Endothelial cell of umbilical vein (primary cell): ENCODE results near the gene TMEM87B. TPM values are rescaled to one million over a fixed set of nuclear protein-coding genes. Genes with fewer than 3 reads are reported as not detected.

Experiments
- BruUV-seq: library from RNA; stranded (reverse); fragments of 400-500 nt; replicated peaks from 2 replicates; lab custom pipeline; 2021; lab: Mats Ljungman, UMichigan
- CTCF ChIA-PET: fragments of 300-600, 350-600 bp; sonication (Branson Sonifier 250); formaldehyde crosslinking; loops from one replicate; lab custom pipeline; 2021; ENCODE audit warnings: antibody characterized with exemption, inconsistent platforms; lab: Charles Lee
- POLR2A ChIA-PET: fragments of 300-600, 350-600 bp; sonication (Branson Sonifier 250); formaldehyde crosslinking; loops from one replicate; lab custom pipeline; 2021; ENCODE audit warnings: antibody characterized with exemption, inconsistent platforms; lab: Charles Lee
- DNase-seq: peaks from one replicate; pipeline ENCODE4 v3.0.0-alpha.2; 2011; ENCODE audit warnings: low read depth, low spot score
- FAIRE-seq: peaks from 2 replicates; lab custom pipeline; 2011; peaks lifted over from hg19 to GRCh38; lab: Jason Lieb, UNC
- H2AFZ ChIP-seq: 2 replicates; pipeline ENCODE4 v1.6.0; 2012; ENCODE audit warnings: low read depth, low read length, control low read depth, inconsistent platforms
- H3K27ac ChIP-seq: 2 replicates; pipeline ENCODE4 v1.5.1; 2011; ENCODE audit warnings: low read depth, mild to moderate bottlenecking, control low read depth, low read length, moderate library complexity; ENCODE audit not compliant: insufficient read depth
- H3K27me3 ChIP-seq, 2 experiments: 2 replicates each; pipeline versions ENCODE4 v1.6.0 to v1.6.1; 2011; ENCODE audit warnings: low read length in 2 of 2, mixed read lengths in 1 of 2; ENCODE audit not compliant: control insufficient read depth in 2 of 2, insufficient read depth in 2 of 2
- H3K36me3 ChIP-seq, 2 experiments: 2 replicates in 1 of 2; 3 replicates in 1 of 2; pipeline ENCODE4 v1.5.1; 2011; ENCODE audit warnings: low read length in 2 of 2, mild to moderate bottlenecking in 1 of 2, moderate library complexity in 1 of 2; ENCODE audit not compliant: control insufficient read depth in 2 of 2, insufficient read depth in 2 of 2; ENCODE audit errors: extremely low read depth in 1 of 2
- H3K4me1 ChIP-seq: 3 replicates; pipeline ENCODE4 v1.5.1; 2011; ENCODE audit warnings: mild to moderate bottlenecking, low read length; ENCODE audit not compliant: control insufficient read depth, insufficient read depth; ENCODE audit errors: extremely low read depth
- H3K4me2 ChIP-seq: 2 replicates; pipeline ENCODE4 v1.6.1; 2011; ENCODE audit warnings: low read length, control low read depth, mixed read lengths; ENCODE audit not compliant: insufficient read depth
- H3K4me3 ChIP-seq, 3 experiments: fragments of 200-600 bp in 1 of 3; sonication (generic), shearing (Covaris generic) in 1 of 3; replicated peaks in 1 of 3; 2 replicates each; pipeline ENCODE4 v1.5.1; 2011 to 2016; ENCODE audit warnings: control low read depth in 3 of 3, low read length in 3 of 3, mild to moderate bottlenecking in 2 of 3, inconsistent platforms in 1 of 3, low read depth in 1 of 3, moderate library complexity in 1 of 3; ENCODE audit not compliant: insufficient read depth in 1 of 3
- H3K79me2 ChIP-seq: 2 replicates; pipeline ENCODE4 v1.6.0; 2012; ENCODE audit warnings: low read length, inconsistent platforms; ENCODE audit not compliant: control insufficient read depth, insufficient read depth
- H3K9ac ChIP-seq: replicated peaks from 2 replicates; pipeline ENCODE3; 2011; ENCODE audit warnings: low read length, control low read depth; ENCODE audit not compliant: insufficient read depth; ENCODE audit errors: extremely low read depth
- H3K9me1 ChIP-seq: replicated peaks from 3 replicates; pipeline ENCODE4 v1.6.0; 2011; ENCODE audit warnings: mild to moderate bottlenecking, low read length; ENCODE audit not compliant: control insufficient read depth, insufficient read depth; ENCODE audit errors: extremely low read depth
- H3K9me3 ChIP-seq: replicated peaks from 2 replicates; pipeline ENCODE4 v1.5.1; 2012; ENCODE audit warnings: low read length, inconsistent platforms; ENCODE audit not compliant: control insufficient read depth, insufficient read depth
- H4K20me1 ChIP-seq: replicated peaks from 2 replicates; pipeline ENCODE3; 2011; ENCODE audit warnings: mild to moderate bottlenecking, low read length; ENCODE audit not compliant: control insufficient read depth, insufficient read depth; ENCODE audit errors: extremely low read depth
- EZH2 ChIP-seq: IDR thresholded peaks from 2 replicates; pipeline ENCODE4 v1.6.1; 2012; ENCODE audit warnings: borderline replicate concordance, low read depth, mild to moderate bottlenecking, moderate library complexity, low read length, inconsistent platforms; ENCODE audit not compliant: severe bottlenecking
- FOS ChIP-seq: IDR thresholded peaks from 2 replicates; pipeline ENCODE4 v1.6.1; 2011; ENCODE audit warnings: mild to moderate bottlenecking, low read length, moderate library complexity, borderline replicate concordance; ENCODE audit not compliant: insufficient read depth
- GATA2 ChIP-seq: IDR thresholded peaks from 2 replicates; pipeline ENCODE4 v1.7.0; 2011; ENCODE audit warnings: low read depth, mild to moderate bottlenecking, moderate library complexity, mixed read lengths, low read length; ENCODE audit not compliant: insufficient read length, insufficient read depth
- JUN ChIP-seq: IDR thresholded peaks from 2 replicates; pipeline ENCODE4 v1.6.1; 2011; ENCODE audit warnings: borderline replicate concordance, low read depth; ENCODE audit not compliant: insufficient read length, insufficient read depth
- MYC ChIP-seq: IDR thresholded peaks from one replicate; pipeline ENCODE4 v1.6.1; 2011; ENCODE audit warnings: mild to moderate bottlenecking, low read depth, low read length
- POLR2A ChIP-seq: IDR thresholded peaks from 2 replicates; pipeline ENCODE4 v1.6.1; 2012; ENCODE audit warnings: low read depth, mild to moderate bottlenecking, control low read depth, low read length
- POLR2AphosphoS5 ChIP-seq: IDR thresholded peaks from 2 replicates; pipeline ENCODE4 v1.6.1; 2012; ENCODE audit warnings: low read depth, mild to moderate bottlenecking, control low read depth, low read length, moderate library complexity; ENCODE audit not compliant: insufficient read depth
- dilution Hi-C: fragments of 300-500 bp; cut with MboI; formaldehyde crosslinking; loops from one replicate; pipeline ENCODE4 v1.15.0; 2019; ENCODE audit warnings: low sequenced_read_pairs; ENCODE audit not compliant: extremely low pct_ligation_motif_present
- intact Hi-C: fragments of 100-400 bp; cut with micrococcal nuclease; formaldehyde crosslinking; loops from one replicate; pipeline ENCODE4 v1.10.0; 2022
- polyA plus RNA-seq, 4 experiments: library from polyadenylated mRNA; depleted of rRNA in 3 of 4; stranded (reverse) in 3 of 4; unstranded in 1 of 4; fragments of >200 nt; gene quantifications; 2 replicates each; pipeline versions ENCODE4 v1.2.1 to v1.2.3, GENCODE V29; 2011 to 2012; ENCODE audit warnings: missing spikeins in 1 of 4
- total RNA-seq: library from RNA; stranded (reverse); gene quantifications from 2 replicates; pipeline ENCODE4 v1.2.3, GENCODE V29; 2021
- TF ChIP-seq, protein P1 (sequence below), 2 donors: IDR thresholded peaks; 1 replicate in 1 of 2; 2 replicates in 1 of 2; pipeline ENCODE4 v1.5.1; 2011; ENCODE audit warnings: low read length in 2 of 2, mild to moderate bottlenecking in 2 of 2, moderate library complexity in 2 of 2, control low read depth in 1 of 2, inconsistent platforms in 1 of 2, low read depth in 1 of 2; ENCODE audit not compliant: insufficient read depth in 1 of 2; ENCODE audit errors: extremely low read depth in 1 of 2
- TF ChIP-seq, protein P2 (sequence below): IDR thresholded peaks from 2 replicates; pipeline ENCODE4 v1.6.1; 2011; ENCODE audit not compliant: insufficient read depth, insufficient read length

Gene TMEM87B
- total and polyA plus RNA-seq, 2 donors (not counting 3 experiments of a cell fraction or from before 2014, with no cell fraction given), result 17.6 to 21.5 TPM

DNA sequence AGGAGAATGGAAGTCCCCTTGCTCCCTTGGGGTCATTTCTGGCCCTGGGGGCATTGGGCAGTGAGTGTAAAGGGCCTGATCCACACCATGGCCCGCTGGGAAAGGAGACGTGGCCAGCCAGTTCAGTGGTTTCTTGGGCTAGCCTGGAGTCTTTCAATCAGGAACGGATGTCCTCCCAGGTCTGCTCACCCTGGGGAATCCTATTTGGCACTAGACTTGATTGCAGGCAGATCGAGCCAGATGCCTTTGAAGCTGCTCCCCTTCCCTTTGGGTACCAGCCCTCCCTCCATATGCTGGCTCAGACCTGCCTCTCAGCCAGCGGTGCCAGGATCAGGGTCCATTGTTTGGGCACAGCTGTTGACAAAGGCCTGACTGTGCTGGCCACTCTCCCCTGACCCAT lies 94.1 kb downstream of the TMEM87B start:
- BruUV-seq, result no TSS peak
- intact Hi-C loops (no loop called here), dilution Hi-C loops (no loop called here)
- no peak overlapping the region for H3K4me3 ChIP-seq
- TF ChIP-seq GATA2 (no peak), POLR2A (no peak), MYC (no peak), EZH2 (no peak), JUN (no peak), FOS (no peak), POLR2AphosphoS5 (no peak)
- TF ChIP-seq, protein P1, sequence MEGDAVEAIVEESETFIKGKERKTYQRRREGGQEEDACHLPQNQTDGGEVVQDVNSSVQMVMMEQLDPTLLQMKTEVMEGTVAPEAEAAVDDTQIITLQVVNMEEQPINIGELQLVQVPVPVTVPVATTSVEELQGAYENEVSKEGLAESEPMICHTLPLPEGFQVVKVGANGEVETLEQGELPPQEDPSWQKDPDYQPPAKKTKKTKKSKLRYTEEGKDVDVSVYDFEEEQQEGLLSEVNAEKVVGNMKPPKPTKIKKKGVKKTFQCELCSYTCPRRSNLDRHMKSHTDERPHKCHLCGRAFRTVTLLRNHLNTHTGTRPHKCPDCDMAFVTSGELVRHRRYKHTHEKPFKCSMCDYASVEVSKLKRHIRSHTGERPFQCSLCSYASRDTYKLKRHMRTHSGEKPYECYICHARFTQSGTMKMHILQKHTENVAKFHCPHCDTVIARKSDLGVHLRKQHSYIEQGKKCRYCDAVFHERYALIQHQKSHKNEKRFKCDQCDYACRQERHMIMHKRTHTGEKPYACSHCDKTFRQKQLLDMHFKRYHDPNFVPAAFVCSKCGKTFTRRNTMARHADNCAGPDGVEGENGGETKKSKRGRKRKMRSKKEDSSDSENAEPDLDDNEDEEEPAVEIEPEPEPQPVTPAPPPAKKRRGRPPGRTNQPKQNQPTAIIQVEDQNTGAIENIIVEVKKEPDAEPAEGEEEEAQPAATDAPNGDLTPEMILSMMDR (IDR thresholded peaks at IDR 0.05; ENCODE audit: extremely low read depth in 1 of 2, insufficient read depth in 1 of 2, low read depth in 1 of 2, low read length in 2 of 2), result no peak
- TF ChIP-seq, protein P2, sequence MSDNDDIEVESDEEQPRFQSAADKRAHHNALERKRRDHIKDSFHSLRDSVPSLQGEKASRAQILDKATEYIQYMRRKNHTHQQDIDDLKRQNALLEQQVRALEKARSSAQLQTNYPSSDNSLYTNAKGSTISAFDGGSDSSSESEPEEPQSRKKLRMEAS, result no peak
- no peak overlapping the region for H3K27ac ChIP-seq
- H3K9me3 ChIP-seq, result no peaks in the 10 kb centered on the region
- FAIRE-seq, result peak; percentile 31
- no peaks in the 10 kb centered on the region for H3K27me3 ChIP-seq
- H2AFZ ChIP-seq, result no peak overlapping the region
- H3K9me1 ChIP-seq, result no peaks in the 10 kb centered on the region
- no peaks in the 10 kb centered on the region for H4K20me1 ChIP-seq
- H3K36me3 ChIP-seq, result no peaks in the 10 kb centered on the region
- H3K79me2 ChIP-seq, result no peaks in the 10 kb centered on the region
- DNase-seq, result no peak
- H3K4me2 ChIP-seq, result no peak overlapping the region
- no peak overlapping the region for H3K9ac ChIP-seq
- peaks cover 8% of the 10 kb centered on the region for H3K4me1 ChIP-seq
- CTCF ChIA-PET, result no interaction called here
- POLR2A ChIA-PET, result no interaction called here
